NCI-H2107 (cell line): ENCODE results near the gene CBY3.
"Not testable (repeated sequence)": the region's sequence is repeated elsewhere in the genome, so short reads cannot be mapped to it uniquely, and the experiment has no call there.

Experiments used
- DNase-seq: peaks from one replicate; lab custom pipeline; 2025; lab: John Stamatoyannopoulos, UW

Gene CBY3

DNA sequence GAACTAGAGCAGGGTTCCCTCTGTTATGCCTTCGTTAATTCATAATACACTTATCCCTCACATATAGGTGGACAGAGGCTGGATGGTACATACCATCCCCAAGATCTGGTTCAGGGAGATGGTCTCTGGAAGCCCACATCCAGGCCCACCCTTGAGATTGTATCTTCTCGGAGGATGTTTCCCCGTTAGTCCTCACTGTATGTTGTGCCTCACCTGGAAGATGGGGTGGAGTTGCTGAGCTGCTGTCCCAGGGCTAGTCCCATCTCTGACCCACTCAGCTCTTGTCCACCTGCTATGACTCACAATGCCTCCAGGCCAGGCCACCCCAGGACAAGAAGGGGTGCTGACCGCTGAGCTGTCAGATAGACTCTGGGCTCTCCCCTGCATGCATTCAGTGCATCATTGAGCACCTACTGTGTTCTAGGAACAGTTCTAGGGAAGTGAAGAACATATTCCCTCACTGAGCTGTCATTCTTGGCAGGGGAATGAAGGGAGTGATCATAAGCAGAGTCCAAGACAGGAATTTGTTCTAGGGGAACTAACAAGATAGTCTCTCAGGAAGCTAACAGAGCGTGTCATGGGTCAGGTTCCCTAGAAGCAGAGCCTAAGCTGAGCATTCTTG lies at the start of gene CBY3:
Gene CBY3, minus strand, starts transcription at position 255 of the 622 bp plus-strand sequence. Its CDS starts 116 bp downstream, at position 139.
- DNase-seq, result no peak

DNA sequence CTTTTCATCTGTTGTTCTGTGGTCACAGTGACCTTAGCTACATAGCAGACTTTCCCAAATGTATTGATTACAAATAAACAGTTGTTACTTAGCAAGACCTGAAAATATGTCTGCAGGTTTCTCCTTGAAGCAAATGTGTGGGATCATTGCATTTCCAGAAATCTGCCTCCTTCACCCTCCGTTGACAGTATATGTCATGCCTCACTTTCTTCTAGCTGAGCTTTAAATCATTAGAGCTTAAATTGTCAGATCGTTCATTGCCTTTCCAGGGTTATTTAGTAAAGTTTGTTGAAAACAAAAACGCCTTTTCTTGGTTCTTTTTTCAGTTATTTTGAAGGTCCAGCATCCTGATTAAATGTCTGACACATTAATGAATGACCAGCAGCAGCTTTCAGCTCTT lies 49.5 kb upstream of the CBY3 start:
- no peak for DNase-seq

DNA sequence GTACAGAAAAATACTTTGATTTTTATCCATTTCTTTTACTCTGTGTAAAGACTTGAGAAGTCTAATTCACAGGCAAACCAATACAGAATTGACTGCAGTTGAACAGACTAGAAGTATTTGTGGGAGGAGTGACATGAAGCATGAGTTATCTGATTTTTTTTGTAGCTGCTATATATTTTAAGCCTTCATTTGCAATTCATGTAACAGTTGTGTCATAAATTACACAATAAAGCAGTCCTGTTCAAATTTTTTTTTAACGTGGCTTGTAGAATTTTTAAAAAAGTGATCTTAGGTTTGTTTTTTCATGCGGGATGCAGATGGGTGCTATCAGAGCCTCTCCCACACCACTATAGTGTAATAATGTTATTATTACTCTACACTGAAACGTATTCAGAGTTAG lies 48.9 kb upstream of the CBY3 start:
- no peak for DNase-seq

- DNase-seq, result no peak
These were observed 48.5 kb upstream of the CBY3 start for GRCh38 chr5:179729303-179729702.

GRCh38 chr5:179727106-179727505 lies 46.3 kb upstream of the CBY3 start:
- DNase-seq, result no peak

GRCh38 chr5:179724163-179724562 lies 43.3 kb upstream of the CBY3 start:
- no peak for DNase-seq

- no peak for DNase-seq
These were observed 39.4 kb upstream of the CBY3 start for GRCh38 chr5:179720222-179720621.

DNA sequence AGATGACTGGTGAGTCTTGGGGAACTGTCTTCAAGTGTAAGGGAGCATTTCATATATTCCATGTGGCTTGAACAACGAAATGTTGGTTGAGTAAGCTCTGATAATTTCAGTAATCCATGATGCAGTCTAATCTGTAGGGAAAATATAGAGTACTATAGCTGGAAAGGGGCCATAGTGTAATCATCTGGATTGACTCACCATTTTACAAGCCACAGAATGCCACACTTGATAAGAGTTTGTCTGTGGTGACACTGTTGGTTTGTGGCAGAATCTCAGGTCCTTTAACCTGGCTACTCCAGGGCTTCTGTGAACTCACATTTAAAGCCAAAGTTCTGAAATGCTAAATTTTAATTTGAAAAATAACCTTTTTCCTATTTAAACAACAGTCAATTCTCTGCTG lies 35.5 kb upstream of the CBY3 start:
- DNase-seq, result no peak

GRCh38 chr5:179700401-179700918 lies 19.6 kb upstream of the CBY3 start:
- no peak for DNase-seq

- no peak for DNase-seq
These were observed 18.9 kb upstream of the CBY3 start for GRCh38 chr5:179699616-179700237.

DNA sequence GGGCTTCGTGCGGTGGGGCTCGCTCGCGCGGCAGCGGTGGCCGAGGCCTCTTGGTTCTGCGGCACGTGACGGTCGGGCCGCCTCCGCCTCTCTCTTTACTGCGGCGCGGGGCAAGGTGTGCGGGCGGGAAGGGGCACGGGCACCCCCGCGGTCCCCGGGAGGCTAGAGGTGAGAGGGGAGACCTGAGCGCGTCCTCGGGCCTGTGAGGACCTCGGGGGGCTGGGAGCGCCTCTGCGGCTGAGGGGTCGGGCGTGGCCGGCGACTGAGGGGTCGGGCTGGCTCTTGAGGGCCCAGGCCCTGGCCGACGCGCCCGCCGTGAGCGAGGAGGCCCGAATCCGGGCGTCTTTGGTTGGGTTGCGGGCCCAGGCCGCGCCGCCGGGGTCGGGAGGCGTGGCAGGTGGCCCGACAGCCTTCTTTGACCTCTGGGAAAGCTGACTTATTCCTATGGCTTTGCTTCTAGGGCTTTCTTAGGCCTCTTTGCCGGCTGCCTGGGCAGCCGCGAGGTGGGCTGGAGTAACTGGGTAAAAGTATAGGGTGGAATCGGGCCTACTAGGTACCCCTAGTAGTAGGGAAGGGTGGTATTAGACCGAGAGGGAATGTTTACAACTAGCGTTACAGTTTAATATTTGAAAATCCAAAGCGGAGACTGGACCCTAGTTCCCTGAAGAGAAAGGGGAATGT lies 18.2 kb upstream of the CBY3 start, which contains the start of gene CANX:
Gene CANX, plus strand, starts transcription at position 33 of the 681 bp plus-strand sequence. CDS start 6,715 bp downstream, outside the sequence.
- DNase-seq, result no peak

DNA sequence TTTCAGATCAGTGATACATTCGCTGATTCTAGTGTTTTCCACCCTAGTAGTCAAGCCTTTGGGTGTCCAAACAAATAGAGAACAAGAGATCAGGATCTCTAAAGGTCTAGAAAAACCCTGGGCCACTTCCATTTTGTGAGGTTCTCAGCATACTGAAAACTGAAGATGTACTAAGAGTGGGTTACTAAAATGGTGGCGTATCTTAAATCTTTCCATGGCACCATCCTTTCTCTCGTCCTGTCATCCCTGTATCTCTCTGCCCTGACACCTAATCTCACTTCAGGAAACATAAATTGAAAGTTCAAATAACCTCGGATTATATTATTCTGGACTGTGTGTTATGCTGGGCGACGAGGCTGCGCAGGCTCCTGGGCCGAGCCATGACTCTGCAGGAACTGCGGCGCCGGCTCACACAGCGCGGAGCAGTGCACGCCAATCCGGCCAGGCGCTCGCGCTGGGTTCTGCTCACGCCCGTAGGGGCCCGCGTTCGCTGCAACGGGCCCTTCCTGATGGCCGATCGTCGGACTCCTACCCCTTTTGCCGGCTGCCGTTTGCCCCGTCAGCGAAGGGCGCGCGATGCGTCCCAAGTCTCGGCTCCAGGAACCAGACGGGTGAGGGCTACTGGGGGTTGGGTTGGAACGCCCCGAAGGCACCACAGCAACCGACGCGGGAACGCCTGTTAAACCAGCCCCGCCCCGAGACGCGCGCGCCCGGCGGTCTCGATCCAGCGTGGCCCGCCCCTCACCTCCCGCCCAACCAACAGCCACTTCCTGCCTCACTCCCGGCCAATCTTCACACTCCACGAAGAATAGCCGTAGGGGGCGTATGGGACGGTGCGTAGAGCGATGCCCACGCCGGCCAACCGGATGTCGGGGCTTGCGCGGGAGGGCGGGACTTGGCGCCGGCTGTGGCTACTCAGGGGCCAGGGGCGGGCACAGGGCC lies 17.4 kb upstream of the CBY3 start:
- peak; percentile 91 for DNase-seq

DNA sequence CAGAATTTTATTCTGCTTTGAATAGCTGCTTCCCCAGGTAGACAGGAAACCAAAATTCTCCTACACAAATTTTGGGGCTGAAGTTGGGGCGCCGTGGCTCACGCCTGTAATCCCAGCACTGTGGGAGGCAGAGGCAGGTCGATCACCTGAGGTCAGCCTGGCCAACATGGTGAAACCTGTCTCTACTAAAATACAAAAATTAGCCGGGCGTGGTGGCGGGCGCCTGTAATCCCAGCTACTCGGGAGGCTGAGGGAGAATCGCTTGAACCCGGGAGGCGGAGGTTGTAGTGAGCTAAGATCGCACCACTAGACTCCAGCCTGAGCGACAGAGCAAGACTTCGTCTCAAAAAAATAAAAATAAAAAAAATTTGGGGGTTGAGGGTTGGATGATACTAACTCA lies 16.7 kb upstream of the CBY3 start:
- not testable (repeated sequence) for DNase-seq

- no peak for DNase-seq
These were observed 16.3 kb upstream of the CBY3 start for GRCh38 chr5:179697108-179697507.

DNA sequence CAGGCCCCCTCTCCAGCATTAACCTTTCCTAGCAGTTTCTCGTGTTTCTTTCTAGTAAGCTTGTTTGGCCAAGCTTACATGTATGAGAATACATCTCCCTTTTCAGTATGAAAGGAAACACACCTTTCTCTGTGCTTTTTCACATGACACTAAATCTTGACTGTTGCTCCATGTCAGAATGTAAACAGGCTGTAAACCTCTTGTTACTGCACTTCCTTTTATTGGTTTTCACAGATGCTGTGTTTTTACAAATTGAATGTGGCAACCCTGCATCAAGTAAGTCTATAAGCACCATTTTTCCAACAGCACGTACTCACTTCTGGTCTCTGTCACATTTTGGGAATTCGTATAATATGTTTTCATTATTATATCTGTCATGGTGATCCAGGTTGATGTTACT lies 15.8 kb upstream of the CBY3 start:
- DNase-seq, result no peak

DNA sequence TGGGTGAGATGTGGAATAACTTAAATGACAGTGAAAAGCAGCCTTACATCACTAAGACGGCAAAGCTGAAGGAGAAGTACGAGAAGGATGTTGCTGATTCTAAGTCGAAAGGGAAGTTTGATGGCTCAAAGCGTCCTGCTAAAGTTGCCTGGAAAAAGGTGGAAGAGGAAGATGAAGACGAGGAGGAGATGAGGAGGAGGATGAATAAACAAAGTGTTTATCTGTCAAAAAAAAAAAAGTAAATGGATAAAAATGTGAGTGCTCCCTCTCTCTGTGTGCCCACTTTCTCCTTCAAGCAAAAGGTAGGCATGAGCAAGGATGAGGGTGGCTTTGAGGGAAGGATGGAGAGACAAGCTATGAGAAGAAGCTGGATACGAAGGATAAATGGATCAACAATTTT lies 13.7 kb upstream of the CBY3 start:
- DNase-seq, result no peak

DNA sequence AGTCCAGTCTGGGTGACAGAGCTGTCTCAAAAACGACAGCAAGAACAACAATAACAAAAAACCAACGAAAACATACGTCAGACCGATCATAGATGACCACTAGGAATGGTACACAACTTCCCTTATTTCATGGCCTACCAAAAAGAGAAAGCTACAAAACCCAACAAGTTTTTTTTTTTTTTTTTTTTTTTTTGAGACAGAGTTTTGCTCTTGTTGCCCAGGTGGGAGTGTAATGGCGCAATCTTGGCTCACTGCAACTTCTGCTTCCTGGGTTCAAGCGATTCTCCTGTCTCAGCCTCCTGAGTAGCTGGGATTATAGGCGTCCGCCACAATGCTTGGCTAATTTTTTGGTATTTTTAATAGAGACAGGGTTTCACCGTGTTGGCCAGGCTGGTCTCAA lies 8.4 kb upstream of the CBY3 start:
- DNase-seq, result not testable (repeated sequence)

DNA sequence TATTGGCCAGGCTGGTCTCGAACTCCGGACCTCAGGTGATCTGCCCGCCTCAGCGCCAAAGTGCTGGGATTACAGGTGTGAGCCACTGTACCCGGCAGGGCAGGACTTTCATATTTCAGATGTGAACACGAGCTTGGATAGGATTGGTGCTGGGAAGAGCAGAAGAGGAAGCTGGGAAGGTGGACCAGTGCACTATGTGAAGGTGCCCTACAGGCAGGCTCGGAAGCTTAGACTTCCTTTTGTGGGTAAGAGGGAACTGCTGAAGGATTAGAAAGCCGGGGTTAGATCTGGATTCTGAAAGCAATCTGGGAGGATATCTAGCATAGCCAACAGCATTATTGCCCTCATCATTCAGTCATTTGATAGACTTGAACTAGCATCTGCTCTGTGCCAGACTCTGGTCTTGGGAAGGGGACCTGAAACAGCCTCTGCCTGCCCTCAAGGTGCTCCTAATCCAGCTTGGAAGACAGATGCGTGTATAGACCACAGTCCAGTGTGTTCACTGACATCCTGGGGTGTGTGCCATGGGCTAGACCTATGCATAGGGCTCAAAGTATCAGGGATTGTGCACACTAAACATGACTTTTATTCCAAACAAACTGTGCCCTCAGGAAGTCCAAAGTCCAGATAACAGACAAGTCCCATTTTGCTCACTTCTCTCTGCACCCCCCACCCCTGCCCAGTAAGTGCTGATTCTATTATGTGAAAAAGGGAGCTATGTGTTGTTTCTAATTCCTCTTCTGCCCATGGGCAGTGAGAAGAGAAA lies 637 bp downstream of the CBY3 start:
- no peak for DNase-seq

GRCh38 chr5:179679014-179679674 lies 1.7 kb downstream of the CBY3 start:
- DNase-seq, result no peak

GRCh38 chr5:179678223-179679013 lies 2.4 kb downstream of the CBY3 start:
- DNase-seq, result peak; percentile 68
